Loucy (cell line): ENCODE data around the gene SPDYE2.
"Not testable (repeated sequence)": the region's sequence is repeated elsewhere in the genome, so short reads cannot be mapped to it uniquely, and the experiment has no call there.

ENCODE experiments used
- EZH2phosphoT487 ChIP-seq: fragments of 200-600 bp; IDR thresholded peaks from 2 replicates; pipeline ENCODE4 v1.6.1; 2018; ENCODE audit warnings: antibody characterized with exemption, mild to moderate bottlenecking, moderate library complexity, borderline replicate concordance
- TF ChIP-seq, protein P1 (sequence below): fragments of 200-600 bp; sonication (generic); conservative IDR thresholded peaks from 2 replicates; pipeline ENCODE4 v1.5.1; 2014; ENCODE audit warnings: mild to moderate bottlenecking, antibody characterized with exemption, low read length

DNA sequence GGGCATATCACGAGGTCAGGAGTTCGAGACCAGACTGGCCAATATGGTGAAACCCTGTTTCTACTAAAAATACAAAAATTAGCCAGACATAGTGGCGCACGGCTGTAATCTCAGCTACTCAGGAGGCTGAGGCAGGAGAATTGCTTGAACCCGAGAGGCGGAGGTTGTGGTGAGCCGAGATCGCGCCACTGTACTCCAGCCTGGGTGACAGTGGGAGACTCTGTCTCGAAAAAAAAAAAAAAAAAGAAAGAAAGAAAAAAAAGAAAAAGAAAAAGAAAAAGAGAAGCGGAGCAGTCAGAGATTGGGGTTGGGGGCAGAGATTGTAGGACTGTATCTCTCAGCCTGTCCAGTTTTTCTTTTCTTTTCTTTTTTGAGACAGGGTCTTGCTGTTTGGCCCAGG is 8.3 kb upstream of the SPDYE2 start:
- TF ChIP-seq, protein P1, sequence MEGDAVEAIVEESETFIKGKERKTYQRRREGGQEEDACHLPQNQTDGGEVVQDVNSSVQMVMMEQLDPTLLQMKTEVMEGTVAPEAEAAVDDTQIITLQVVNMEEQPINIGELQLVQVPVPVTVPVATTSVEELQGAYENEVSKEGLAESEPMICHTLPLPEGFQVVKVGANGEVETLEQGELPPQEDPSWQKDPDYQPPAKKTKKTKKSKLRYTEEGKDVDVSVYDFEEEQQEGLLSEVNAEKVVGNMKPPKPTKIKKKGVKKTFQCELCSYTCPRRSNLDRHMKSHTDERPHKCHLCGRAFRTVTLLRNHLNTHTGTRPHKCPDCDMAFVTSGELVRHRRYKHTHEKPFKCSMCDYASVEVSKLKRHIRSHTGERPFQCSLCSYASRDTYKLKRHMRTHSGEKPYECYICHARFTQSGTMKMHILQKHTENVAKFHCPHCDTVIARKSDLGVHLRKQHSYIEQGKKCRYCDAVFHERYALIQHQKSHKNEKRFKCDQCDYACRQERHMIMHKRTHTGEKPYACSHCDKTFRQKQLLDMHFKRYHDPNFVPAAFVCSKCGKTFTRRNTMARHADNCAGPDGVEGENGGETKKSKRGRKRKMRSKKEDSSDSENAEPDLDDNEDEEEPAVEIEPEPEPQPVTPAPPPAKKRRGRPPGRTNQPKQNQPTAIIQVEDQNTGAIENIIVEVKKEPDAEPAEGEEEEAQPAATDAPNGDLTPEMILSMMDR: not testable (repeated sequence)
- not testable (repeated sequence) for TF ChIP-seq EZH2phosphoT487
